Fibroblast of the aortic adventitia (primary cell): ENCODE results near the gene PDE11A. TPM values are rescaled to one million over a fixed set of nuclear protein-coding genes. Genes with fewer than 3 reads are reported as not detected.

Source experiments
- DNase-seq: peaks from one replicate; pipeline ENCODE4 v3.0.0-alpha.2; 2010; ENCODE audit warnings: low read depth
- H3K4me3 ChIP-seq: 2 replicates; pipeline ENCODE4 v1.5.1; 2011; ENCODE audit warnings: low read depth, mild to moderate bottlenecking, control low read depth, low read length, moderate library complexity
- total RNA-seq: library from RNA; depleted of rRNA; stranded (reverse); fragments of >200 nt; gene quantifications from 2 replicates; pipeline ENCODE4 v1.2.3, GENCODE V29; 2012; ENCODE audit warnings: low replicate concordance
- TF ChIP-seq, protein P1 (sequence below): IDR thresholded peaks from 2 replicates; pipeline ENCODE4 v1.5.1; 2011; ENCODE audit warnings: mild to moderate bottlenecking, low read length, control low read depth, inconsistent platforms; ENCODE audit not compliant: insufficient read depth

PDE11A gene
- total RNA-seq, 1 donor: not detected

DNA sequence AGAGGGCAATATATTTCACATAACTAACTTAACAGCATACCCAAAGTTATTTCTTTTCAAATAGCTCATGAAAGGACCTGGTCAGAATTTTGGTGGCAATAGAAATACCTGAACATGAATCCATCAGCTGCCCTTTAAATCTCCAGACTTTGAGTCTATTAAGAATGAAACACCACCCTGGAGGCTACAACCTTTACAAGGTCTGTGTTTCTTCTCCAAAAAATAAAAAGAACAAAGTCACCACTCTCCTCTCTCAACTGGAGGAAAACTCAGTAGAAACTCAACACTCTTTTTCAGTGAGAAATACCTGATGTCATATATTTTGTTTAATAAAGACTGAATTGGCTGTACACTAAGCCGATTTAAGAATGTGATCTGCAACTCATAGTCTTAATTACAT, 475.7 kb downstream of the PDE11A start:
- TF ChIP-seq, protein P1, sequence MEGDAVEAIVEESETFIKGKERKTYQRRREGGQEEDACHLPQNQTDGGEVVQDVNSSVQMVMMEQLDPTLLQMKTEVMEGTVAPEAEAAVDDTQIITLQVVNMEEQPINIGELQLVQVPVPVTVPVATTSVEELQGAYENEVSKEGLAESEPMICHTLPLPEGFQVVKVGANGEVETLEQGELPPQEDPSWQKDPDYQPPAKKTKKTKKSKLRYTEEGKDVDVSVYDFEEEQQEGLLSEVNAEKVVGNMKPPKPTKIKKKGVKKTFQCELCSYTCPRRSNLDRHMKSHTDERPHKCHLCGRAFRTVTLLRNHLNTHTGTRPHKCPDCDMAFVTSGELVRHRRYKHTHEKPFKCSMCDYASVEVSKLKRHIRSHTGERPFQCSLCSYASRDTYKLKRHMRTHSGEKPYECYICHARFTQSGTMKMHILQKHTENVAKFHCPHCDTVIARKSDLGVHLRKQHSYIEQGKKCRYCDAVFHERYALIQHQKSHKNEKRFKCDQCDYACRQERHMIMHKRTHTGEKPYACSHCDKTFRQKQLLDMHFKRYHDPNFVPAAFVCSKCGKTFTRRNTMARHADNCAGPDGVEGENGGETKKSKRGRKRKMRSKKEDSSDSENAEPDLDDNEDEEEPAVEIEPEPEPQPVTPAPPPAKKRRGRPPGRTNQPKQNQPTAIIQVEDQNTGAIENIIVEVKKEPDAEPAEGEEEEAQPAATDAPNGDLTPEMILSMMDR: no peak
- DNase-seq: no peak
- H3K4me3 ChIP-seq: no peak overlapping the region

GRCh38 chr2:177595126-177595845, 477.3 kb downstream of the PDE11A start:
- no peak for DNase-seq
- no peak overlapping the region for H3K4me3 ChIP-seq
- TF ChIP-seq, protein P1: no peak

DNA sequence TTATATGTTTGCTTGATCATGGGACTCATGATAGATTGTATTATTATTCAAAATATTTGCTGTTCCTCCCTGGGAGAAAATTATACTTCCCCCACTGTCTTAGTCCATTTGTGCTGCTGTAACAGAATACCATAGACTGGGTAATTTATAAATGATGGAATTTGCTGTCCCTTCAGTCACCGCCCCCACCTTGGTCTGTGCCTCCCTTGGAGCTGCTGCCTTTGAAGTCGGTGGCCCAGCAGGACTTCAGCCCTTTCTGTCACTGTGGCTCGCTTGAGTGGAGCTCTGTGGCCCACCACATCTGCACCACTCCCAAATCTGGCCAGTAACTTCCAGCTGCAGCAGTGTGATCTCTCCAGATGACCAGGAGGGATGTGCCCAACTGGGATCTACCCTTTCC, 479.2 kb downstream of the PDE11A start:
- DNase-seq: no peak
- TF ChIP-seq, protein P1: no peak
- no peak overlapping the region for H3K4me3 ChIP-seq

DNA sequence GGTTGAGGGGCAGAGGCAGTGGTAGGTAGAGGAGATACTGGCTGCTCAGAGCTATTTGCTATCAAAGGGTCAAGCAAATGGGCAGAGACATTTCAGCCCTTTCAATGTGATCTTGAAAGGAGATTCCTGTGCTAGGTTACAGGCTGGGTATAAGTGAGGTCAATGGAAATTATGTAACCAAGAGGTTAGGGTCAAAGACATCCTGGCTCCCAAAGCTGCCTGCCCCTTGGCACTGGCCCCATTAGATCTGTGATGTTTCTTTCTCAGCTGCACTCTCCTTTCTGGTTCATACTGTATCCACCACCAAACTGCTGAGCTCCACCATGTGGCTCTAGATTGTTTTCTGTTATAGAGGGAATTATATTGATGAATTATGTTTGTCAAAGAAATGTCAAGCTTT, 479.6 kb downstream of the PDE11A start:
- DNase-seq: no peak
- TF ChIP-seq, protein P1: no peak
- no peak overlapping the region for H3K4me3 ChIP-seq

GRCh38 chr2:177592397-177592796, 480.2 kb downstream of the PDE11A start:
- TF ChIP-seq, protein P1: no peak
- no peak overlapping the region for H3K4me3 ChIP-seq
- no peak for DNase-seq

- H3K4me3 ChIP-seq: no peak overlapping the region
- TF ChIP-seq, protein P1: no peak
- no peak for DNase-seq
Measured at GRCh38 chr2:177589186-177589585, 483.4 kb downstream of the PDE11A start.

- TF ChIP-seq, protein P1: no peak
- no peak overlapping the region for H3K4me3 ChIP-seq
- DNase-seq: no peak
Measured at GRCh38 chr2:177588671-177589070, 483.9 kb downstream of the PDE11A start.
